Panc1 (cell line): ENCODE measurements around the gene MAML3. TPM values are rescaled to one million over a fixed set of nuclear protein-coding genes. Genes with fewer than 3 reads are reported as not detected.

Experiments
- ATAC-seq: fragments of 200-7000 bp; cut with Tn5 transposase; 2 replicates; pipeline ENCODE4 v1.9.1; 2020; ENCODE audit warnings: mild to moderate bottlenecking, moderate library complexity
- BruUV-seq: library from RNA; stranded (reverse); fragments of 400-500 nt; replicated peaks from 2 replicates; lab custom pipeline; 2021; lab: Mats Ljungman, UMichigan
- CTCF ChIA-PET: fragments of 300-600 bp; sonication (Branson Sonifier 250); formaldehyde crosslinking; loops from one replicate; lab custom pipeline; 2022; ENCODE audit warnings: antibody characterized with exemption; lab: Charles Lee
- POLR2A ChIA-PET: fragments of 300-600 bp; sonication (Branson Sonifier 250); formaldehyde crosslinking; loops from one replicate; lab custom pipeline; 2022; ENCODE audit warnings: antibody characterized with exemption; lab: Charles Lee
- DNase-seq: peaks from one replicate; pipeline ENCODE4 v3.0.0-alpha.2; 2010; ENCODE audit warnings: low read depth, low spot score
- H3K27ac ChIP-seq: 2 replicates; pipeline ENCODE4 v1.5.1; 2011; ENCODE audit warnings: mild to moderate bottlenecking, low read length, inconsistent platforms
- H3K27me3 ChIP-seq: fragments of 200-500 bp; sonication (Bioruptor generic); 2 replicates; pipeline ENCODE4 v1.6.0; 2014; ENCODE audit warnings: low read length, inconsistent platforms; ENCODE audit not compliant: control insufficient read depth, insufficient read depth
- H3K36me3 ChIP-seq: fragments of 200-500 bp; sonication (Bioruptor generic); 2 replicates; pipeline ENCODE4 v1.5.1; 2014; ENCODE audit warnings: inconsistent platforms, mild to moderate bottlenecking, low read length, moderate library complexity; ENCODE audit not compliant: control insufficient read depth, insufficient read depth
- H3K4me1 ChIP-seq: 2 replicates; pipeline ENCODE4 v1.5.1; 2011; ENCODE audit warnings: inconsistent platforms, mild to moderate bottlenecking, low read length, moderate library complexity; ENCODE audit not compliant: control insufficient read depth, insufficient read depth
- H3K4me3 ChIP-seq, 2 experiments: 2 replicates each; pipeline ENCODE4 v1.5.1; 2011 to 2012; ENCODE audit warnings: low read depth in 2 of 2, low read length in 2 of 2, mild to moderate bottlenecking in 2 of 2, inconsistent platforms in 1 of 2, moderate library complexity in 1 of 2
- H3K9me3 ChIP-seq: fragments of 200-500 bp; sonication (Bioruptor generic); 2 replicates; pipeline ENCODE4 v1.5.1; 2014; ENCODE audit warnings: low read depth, mild to moderate bottlenecking, inconsistent platforms, low read length, moderate library complexity; ENCODE audit not compliant: control insufficient read depth, insufficient read depth
- CTCF ChIP-seq: fragments of 450-650 bp; IDR thresholded peaks from 2 replicates; pipeline ENCODE4 v1.5.1; 2017; ENCODE audit warnings: mild to moderate bottlenecking
- POLR2AphosphoS5 ChIP-seq: IDR thresholded peaks from 2 replicates; pipeline ENCODE4 v1.6.1; 2012; ENCODE audit warnings: mild to moderate bottlenecking, low read depth, low read length, moderate library complexity
- SIN3A ChIP-seq: IDR thresholded peaks from 2 replicates; pipeline ENCODE4 v1.6.1; 2012; ENCODE audit warnings: low read depth, mild to moderate bottlenecking, low read length, moderate library complexity, borderline replicate concordance; ENCODE audit not compliant: insufficient read depth
- TCF7L2 ChIP-seq: IDR thresholded peaks from 2 replicates; pipeline ENCODE4 v1.6.1; 2011; ENCODE audit warnings: mild to moderate bottlenecking, low read depth, low read length, inconsistent platforms
- in situ Hi-C: cut with HindIII; loops from 2 replicates; pipeline ENCODE4 v1.10.0; 2016; ENCODE audit warnings: low sequenced_read_pairs, low pct_unique_long_range_greater_than_20kb
- intact Hi-C: fragments of 100-400 bp; cut with micrococcal nuclease; formaldehyde crosslinking; loops from one replicate; pipeline ENCODE4 v1.10.0; 2022; ENCODE audit not compliant: unreplicated experiment
- total RNA-seq: library from RNA; stranded (reverse); gene quantifications from one replicate; pipeline ENCODE4 v1.2.1, GENCODE V29; 2021; ENCODE audit not compliant: unreplicated experiment
- TF ChIP-seq, protein P1 (sequence below), 2 experiments: IDR thresholded peaks; 2 replicates each; pipeline ENCODE4 v1.6.1; 2011 to 2012; ENCODE audit warnings: low read depth in 2 of 2, control low read depth in 1 of 2, low read length in 1 of 2, mild to moderate bottlenecking in 1 of 2, moderate library complexity in 1 of 2; ENCODE audit not compliant: insufficient read depth in 1 of 2

The MAML3 gene
- total RNA-seq, 1 experiment from 2014 or later: 7.7 TPM

GRCh38 chr4:139826426-139826825, 327.6 kb downstream of the MAML3 start:
- intact Hi-C loops: no loop called here
- DNase-seq (no peak), ATAC-seq (no peak)
- Histone ChIP-seq H3K4me3 (no peak overlapping the region), H3K36me3 (no peaks in the 10 kb centered on the region), H3K27me3 (no peaks in the 10 kb centered on the region), H3K4me1 (no peaks in the 10 kb centered on the region), H3K27ac (no peak overlapping the region), H3K9me3 (no peaks in the 10 kb centered on the region)
- BruUV-seq: no TSS peak
- in situ Hi-C loops: no loop called here
- TF ChIP-seq CTCF (no peak), TCF7L2 (no peak), SIN3A (no peak), POLR2AphosphoS5 (no peak)
- TF ChIP-seq, protein P1, sequence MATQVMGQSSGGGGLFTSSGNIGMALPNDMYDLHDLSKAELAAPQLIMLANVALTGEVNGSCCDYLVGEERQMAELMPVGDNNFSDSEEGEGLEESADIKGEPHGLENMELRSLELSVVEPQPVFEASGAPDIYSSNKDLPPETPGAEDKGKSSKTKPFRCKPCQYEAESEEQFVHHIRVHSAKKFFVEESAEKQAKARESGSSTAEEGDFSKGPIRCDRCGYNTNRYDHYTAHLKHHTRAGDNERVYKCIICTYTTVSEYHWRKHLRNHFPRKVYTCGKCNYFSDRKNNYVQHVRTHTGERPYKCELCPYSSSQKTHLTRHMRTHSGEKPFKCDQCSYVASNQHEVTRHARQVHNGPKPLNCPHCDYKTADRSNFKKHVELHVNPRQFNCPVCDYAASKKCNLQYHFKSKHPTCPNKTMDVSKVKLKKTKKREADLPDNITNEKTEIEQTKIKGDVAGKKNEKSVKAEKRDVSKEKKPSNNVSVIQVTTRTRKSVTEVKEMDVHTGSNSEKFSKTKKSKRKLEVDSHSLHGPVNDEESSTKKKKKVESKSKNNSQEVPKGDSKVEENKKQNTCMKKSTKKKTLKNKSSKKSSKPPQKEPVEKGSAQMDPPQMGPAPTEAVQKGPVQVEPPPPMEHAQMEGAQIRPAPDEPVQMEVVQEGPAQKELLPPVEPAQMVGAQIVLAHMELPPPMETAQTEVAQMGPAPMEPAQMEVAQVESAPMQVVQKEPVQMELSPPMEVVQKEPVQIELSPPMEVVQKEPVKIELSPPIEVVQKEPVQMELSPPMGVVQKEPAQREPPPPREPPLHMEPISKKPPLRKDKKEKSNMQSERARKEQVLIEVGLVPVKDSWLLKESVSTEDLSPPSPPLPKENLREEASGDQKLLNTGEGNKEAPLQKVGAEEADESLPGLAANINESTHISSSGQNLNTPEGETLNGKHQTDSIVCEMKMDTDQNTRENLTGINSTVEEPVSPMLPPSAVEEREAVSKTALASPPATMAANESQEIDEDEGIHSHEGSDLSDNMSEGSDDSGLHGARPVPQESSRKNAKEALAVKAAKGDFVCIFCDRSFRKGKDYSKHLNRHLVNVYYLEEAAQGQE (IDR thresholded peaks at IDR 0.05; ENCODE audit: insufficient read depth in 1 of 2, low read depth in 2 of 2, low read length in 1 of 2): no peak
- ChIA-PET CTCF (no interaction called here), POLR2A (no interaction called here)

DNA sequence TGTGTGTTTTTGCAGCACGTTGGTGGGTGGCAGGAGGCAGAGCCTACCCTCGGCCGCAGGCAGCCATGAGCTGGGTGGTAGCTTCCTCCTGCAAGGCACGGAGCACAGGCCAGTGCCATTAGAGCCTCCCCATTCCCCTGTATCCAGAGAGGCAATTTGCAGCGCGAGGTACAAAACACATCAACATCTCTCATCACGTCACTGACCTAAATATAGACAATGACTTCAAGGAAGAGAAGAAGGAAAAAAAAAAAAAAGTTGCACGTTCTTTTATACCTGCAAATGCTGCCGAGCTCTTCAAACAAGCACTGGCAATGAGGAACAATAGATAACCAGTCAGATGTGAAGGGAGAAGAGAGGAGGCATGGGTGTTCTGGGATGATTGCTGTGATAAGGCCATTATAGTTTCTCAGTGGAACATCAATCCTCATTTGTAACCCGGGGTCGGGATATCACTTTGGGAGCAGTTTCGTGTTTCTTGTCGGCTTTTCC, 328.4 kb downstream of the MAML3 start:
- Histone ChIP-seq H3K9me3 (no peaks in the 10 kb centered on the region), H3K27me3 (no peaks in the 10 kb centered on the region), H3K4me1 (no peaks in the 10 kb centered on the region), H3K27ac (no peak overlapping the region), H3K4me3 (no peak overlapping the region), H3K36me3 (no peaks in the 10 kb centered on the region)
- intact Hi-C loops: no loop called here
- no peak for ATAC-seq
- no peak for DNase-seq
- TF ChIP-seq TCF7L2 (no peak), POLR2AphosphoS5 (no peak), CTCF (no peak), SIN3A (no peak)
- TF ChIP-seq, protein P1 (IDR thresholded peaks at IDR 0.05; ENCODE audit: insufficient read depth in 1 of 2, low read depth in 2 of 2, low read length in 1 of 2): no peak
- POLR2A ChIA-PET: no interaction called here
- in situ Hi-C loops: no loop called here
- no TSS peak for BruUV-seq
- CTCF ChIA-PET: no interaction called here
